Calu3 (cell line): ENCODE results near the gene DSCAM. TPM values are rescaled to one million over a fixed set of nuclear protein-coding genes. Genes with fewer than 3 reads are reported as not detected.

Experiments used
- BruUV-seq: library from RNA; stranded (reverse); fragments of 400-500 nt; replicated peaks from 2 replicates; lab custom pipeline; 2021; lab: Mats Ljungman, UMichigan
- CTCF ChIA-PET: fragments of 300-600 bp; sonication (Branson Sonifier 250); formaldehyde crosslinking; loops from one replicate; lab custom pipeline; 2022; ENCODE audit warnings: antibody characterized with exemption; lab: Charles Lee
- DNase-seq: peaks from one replicate; pipeline ENCODE4 v3.0.0; 2022
- H3K27ac Mint-ChIP-seq: one replicate; pipeline ENCODE4 v1.8.0; 2022; ENCODE audit warnings: mixed read lengths; ENCODE audit not compliant: unreplicated experiment
- H3K27me3 Mint-ChIP-seq: one replicate; pipeline ENCODE4 v1.8.0; 2022; ENCODE audit warnings: mixed read lengths; ENCODE audit not compliant: unreplicated experiment
- H3K36me3 Mint-ChIP-seq: one replicate; pipeline ENCODE4 v1.8.0; 2022; ENCODE audit warnings: mild to moderate bottlenecking, moderate library complexity, mixed read lengths; ENCODE audit not compliant: insufficient read depth, unreplicated experiment
- H3K4me1 Mint-ChIP-seq: one replicate; pipeline ENCODE4 v1.8.0; 2022; ENCODE audit warnings: mild to moderate bottlenecking, low read depth, mixed read lengths; ENCODE audit not compliant: unreplicated experiment
- H3K4me3 Mint-ChIP-seq: one replicate; pipeline ENCODE4 v1.8.0; 2022; ENCODE audit warnings: mild to moderate bottlenecking, low read depth, moderate library complexity, mixed read lengths; ENCODE audit not compliant: unreplicated experiment
- H3K9me3 Mint-ChIP-seq: one replicate; pipeline ENCODE4 v1.8.0; 2022; ENCODE audit warnings: low read depth, mixed read lengths; ENCODE audit not compliant: unreplicated experiment
- CTCF ChIP-seq: fragments of 200-600 bp; IDR thresholded peaks from one replicate; pipeline ENCODE4 v1.8.0; 2022; ENCODE audit warnings: antibody characterized with exemption; ENCODE audit not compliant: unreplicated experiment
- intact Hi-C: fragments of 100-400 bp; cut with micrococcal nuclease; formaldehyde crosslinking; loops from one replicate; pipeline ENCODE4 v1.10.0; 2022; ENCODE audit not compliant: unreplicated experiment
- total RNA-seq: library from RNA; stranded (reverse); gene quantifications from 2 replicates; pipeline ENCODE4 v1.2.3, GENCODE V29; 2022

DSCAM gene
- total RNA-seq, 1 experiment from 2014 or later: not detected

- CTCF ChIA-PET: no interaction called here
- H3K4me3 Mint-ChIP-seq: no peak overlapping the region
- H3K27ac Mint-ChIP-seq: no peak overlapping the region
Measured at GRCh38 chr21:40438616-40439015, 408.3 kb downstream of the DSCAM start.

GRCh38 chr21:40436261-40436660 is 410.7 kb downstream of the DSCAM start:
- Mint-ChIP-seq H3K27me3 (no peaks in the 10 kb centered on the region), H3K4me3 (no peak overlapping the region), H3K27ac (no peak overlapping the region), H3K4me1 (no peaks in the 10 kb centered on the region), H3K9me3 (peaks cover 1% of the 10 kb centered on the region), H3K36me3 (no peaks in the 10 kb centered on the region)
- intact Hi-C loops: no loop called here
- DNase-seq: no peak
- TF ChIP-seq CTCF: no peak
- no TSS peak for BruUV-seq
- CTCF ChIA-PET: no interaction called here

More at GRCh38 chr21:40438616-40439015, 408.3 kb downstream of the DSCAM start:
- no peaks in the 10 kb centered on the region for H3K27me3 Mint-ChIP-seq
- BruUV-seq: no TSS peak
- no peak for TF ChIP-seq CTCF
- no peaks in the 10 kb centered on the region for H3K9me3 Mint-ChIP-seq
- no peak for DNase-seq
- H3K36me3 Mint-ChIP-seq: no peaks in the 10 kb centered on the region
- no peaks in the 10 kb centered on the region for H3K4me1 Mint-ChIP-seq
- intact Hi-C loops: no loop called here

GRCh38 chr21:40433538-40433937 is 413.4 kb downstream of the DSCAM start:
- Mint-ChIP-seq H3K27ac (no peak overlapping the region), H3K36me3 (no peaks in the 10 kb centered on the region), H3K4me1 (no peaks in the 10 kb centered on the region), H3K4me3 (no peak overlapping the region), H3K9me3 (peaks cover 8% of the 10 kb centered on the region), H3K27me3 (no peaks in the 10 kb centered on the region)
- BruUV-seq: no TSS peak
- no peak for DNase-seq
- TF ChIP-seq CTCF: no peak
- intact Hi-C loops: no loop called here
- CTCF ChIA-PET: no interaction called here

- Mint-ChIP-seq H3K36me3 (no peaks in the 10 kb centered on the region), H3K9me3 (peaks cover 7% of the 10 kb centered on the region), H3K4me1 (no peaks in the 10 kb centered on the region), H3K27ac (no peak overlapping the region), H3K27me3 (no peaks in the 10 kb centered on the region), H3K4me3 (no peak overlapping the region)
- CTCF ChIA-PET: no interaction called here
- intact Hi-C loops: no loop called here
- no peak for TF ChIP-seq CTCF
- BruUV-seq: no TSS peak
- DNase-seq: no peak
Measured at GRCh38 chr21:40425981-40426380, 421.0 kb downstream of the DSCAM start.
